GM06990 (cell line): ENCODE data around the gene INSC.

ENCODE experiments used
- DNase-seq: peaks from one replicate; pipeline ENCODE4 v3.0.0-alpha.2; 2011; ENCODE audit not compliant: insufficient read length; ENCODE audit errors: extremely low read depth
- H3K27me3 ChIP-seq: replicated peaks from 2 replicates; pipeline ENCODE4 v1.6.0; 2011; ENCODE audit warnings: low read length; ENCODE audit not compliant: control insufficient read depth, insufficient read depth
- H3K36me3 ChIP-seq: 2 replicates; pipeline ENCODE4 v1.5.1; 2011; ENCODE audit warnings: low read length; ENCODE audit not compliant: control insufficient read depth, insufficient read depth
- H3K4me3 ChIP-seq: replicated peaks from 2 replicates; pipeline ENCODE4 v1.5.1; 2011; ENCODE audit warnings: low read depth, mild to moderate bottlenecking, control low read depth, low read length
- CTCF ChIP-seq: IDR thresholded peaks from 2 replicates; pipeline ENCODE4 v1.5.1; 2011; ENCODE audit warnings: low read length, control low read depth, mild to moderate bottlenecking, inconsistent platforms; ENCODE audit not compliant: insufficient read depth, poor library complexity, severe bottlenecking

The INSC gene

GRCh38 chr11:15180212-15180792 is 65.6 kb downstream of the INSC start:
- TF ChIP-seq CTCF, result no peak
- no peaks in the 10 kb centered on the region for H3K36me3 ChIP-seq
- no peaks in the 10 kb centered on the region for H3K27me3 ChIP-seq
- DNase-seq, result no peak
- no peak overlapping the region for H3K4me3 ChIP-seq

- no peak for DNase-seq
- Histone ChIP-seq H3K4me3 (no peak overlapping the region), H3K27me3 (no peaks in the 10 kb centered on the region), H3K36me3 (no peaks in the 10 kb centered on the region)
- TF ChIP-seq CTCF, result no peak
These were observed 67.6 kb downstream of the INSC start for GRCh38 chr11:15182372-15182771.

- no peaks in the 10 kb centered on the region for H3K36me3 ChIP-seq
- no peak overlapping the region for H3K4me3 ChIP-seq
- no peak for TF ChIP-seq CTCF
- no peak for DNase-seq
- no peaks in the 10 kb centered on the region for H3K27me3 ChIP-seq
These were observed 70.3 kb downstream of the INSC start for GRCh38 chr11:15185021-15185420.

- Histone ChIP-seq H3K4me3 (no peak overlapping the region), H3K36me3 (no peaks in the 10 kb centered on the region), H3K27me3 (no peaks in the 10 kb centered on the region)
- no peak for TF ChIP-seq CTCF
- no peak for DNase-seq
These were observed 71.4 kb downstream of the INSC start for GRCh38 chr11:15186146-15186545.

GRCh38 chr11:15189189-15189588 is 74.5 kb downstream of the INSC start:
- H3K4me3 ChIP-seq, result no peak overlapping the region
- no peak for TF ChIP-seq CTCF
- H3K27me3 ChIP-seq, result no peaks in the 10 kb centered on the region; the same call in 1 of the 2 replicates
- DNase-seq, result no peak
- no peaks in the 10 kb centered on the region for H3K36me3 ChIP-seq
